Stimulated activated CD8-positive, alpha-beta memory T cell treated with anti-CD3 and anti-CD28 coated beads, Interleukin-7, amount 100 ng/mL, for 48 hours (primary cell): ENCODE measurements around the gene SRRM3.
"Not testable (repeated sequence)": the region's sequence is repeated elsewhere in the genome, so short reads cannot be mapped to it uniquely, and the experiment has no call there.

Experiments
- DNase-seq, 2 donors: peaks; one replicate each; pipeline ENCODE4 v3.0.0-alpha.2; 2020; ENCODE audit warnings: low read depth in 1 of 2; ENCODE audit errors: extremely low read depth in 1 of 2

SRRM3 gene

DNA sequence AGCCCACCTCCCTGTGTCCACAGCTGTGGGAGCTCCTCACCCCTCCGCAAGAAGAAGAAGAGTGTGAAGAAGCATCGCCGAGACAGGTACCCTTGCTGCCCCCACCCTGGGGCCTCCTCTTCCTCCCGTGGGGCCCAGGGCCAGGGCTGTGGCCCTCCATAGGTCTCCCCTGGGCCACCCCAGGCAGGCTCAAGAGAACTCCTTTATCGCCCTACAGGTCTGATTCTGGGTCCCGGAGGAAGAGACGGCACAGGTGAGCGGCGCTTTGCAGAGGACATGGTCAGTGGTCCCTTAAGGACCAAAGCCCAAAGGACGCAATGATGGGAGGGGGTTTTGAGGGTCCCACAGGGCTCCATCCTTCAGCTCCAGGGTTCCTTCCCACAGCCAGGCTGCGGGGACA is 59.6 kb downstream of the SRRM3 start:
- DNase-seq, result no peak

DNA sequence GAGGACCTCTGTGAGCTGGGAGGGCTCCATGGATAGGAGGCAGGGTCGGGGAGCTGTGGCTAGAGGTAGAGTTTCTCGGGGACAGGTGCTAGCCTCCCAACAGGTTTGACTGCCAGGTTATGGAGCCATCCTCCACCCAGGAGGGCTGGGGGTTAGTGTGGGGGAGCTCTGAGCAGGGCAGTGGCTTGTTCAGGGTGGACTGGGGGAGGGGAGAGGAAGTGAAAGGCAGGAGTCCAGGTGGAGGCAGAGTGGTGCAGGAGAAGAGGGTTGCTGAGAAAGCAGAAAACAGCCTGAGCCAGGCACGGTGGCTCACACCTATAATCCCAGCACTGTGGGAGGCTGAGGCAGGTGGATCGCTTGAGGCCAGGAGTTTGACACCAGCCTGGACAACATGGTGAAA is 60.2 kb downstream of the SRRM3 start:
- DNase-seq, result no peak

DNA sequence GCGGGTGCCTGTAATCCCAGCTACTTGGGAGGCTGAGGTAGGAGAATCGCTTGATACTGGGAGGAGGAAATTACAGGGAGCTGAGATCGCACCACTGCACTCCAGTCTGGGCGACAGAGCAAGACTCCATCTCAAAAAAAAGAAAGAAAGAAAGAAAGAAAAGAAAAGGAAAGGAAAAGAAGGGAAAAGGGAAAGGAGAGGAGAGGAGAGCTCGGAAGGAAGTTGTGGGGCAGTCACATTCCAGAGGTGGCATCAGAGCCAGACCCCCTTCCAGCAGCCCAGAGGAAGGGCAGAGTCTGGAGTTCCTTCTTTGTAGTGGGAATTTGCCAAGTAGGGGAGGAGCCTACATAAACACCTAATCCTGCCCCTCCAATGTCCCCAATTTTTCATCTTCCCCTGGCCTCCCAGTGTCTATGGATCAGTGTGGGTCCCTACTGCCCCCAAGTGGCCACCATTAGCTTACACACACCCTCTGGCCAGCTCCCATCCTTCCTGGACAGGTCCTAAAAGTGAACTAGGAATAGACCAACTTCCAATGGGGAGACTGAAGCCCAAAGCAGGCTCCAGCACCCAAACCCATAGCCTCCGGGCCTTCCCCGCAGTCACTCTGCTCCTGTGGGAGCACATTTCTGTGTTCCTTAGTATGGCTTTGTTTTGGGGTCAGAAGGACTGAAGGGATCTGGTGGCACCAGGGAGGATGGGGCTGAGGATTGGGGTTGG is 61.1 kb downstream of the SRRM3 start:
- peak in 1 of 2 donors; percentile 17 for DNase-seq

DNA sequence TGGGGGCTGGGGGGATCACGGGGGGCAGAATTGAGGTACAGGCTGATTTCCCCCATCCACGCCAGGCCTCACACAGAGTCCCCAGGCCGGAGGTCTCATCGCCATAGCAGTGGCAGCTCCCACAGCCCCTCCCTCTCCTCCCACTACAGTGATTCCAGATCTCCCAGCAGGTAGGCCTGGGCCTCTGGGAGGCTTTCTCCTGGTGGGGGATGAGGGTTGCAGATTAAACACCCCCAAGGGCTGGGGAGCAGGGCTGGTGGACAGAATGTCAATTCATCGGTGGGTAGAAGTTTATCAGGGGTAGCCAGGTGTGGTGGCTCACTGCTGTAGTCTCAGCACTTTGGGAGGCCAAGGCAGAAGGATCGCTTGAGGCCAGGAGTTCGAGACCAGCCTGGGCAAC is 63.6 kb downstream of the SRRM3 start:
- DNase-seq, result no peak

DNA sequence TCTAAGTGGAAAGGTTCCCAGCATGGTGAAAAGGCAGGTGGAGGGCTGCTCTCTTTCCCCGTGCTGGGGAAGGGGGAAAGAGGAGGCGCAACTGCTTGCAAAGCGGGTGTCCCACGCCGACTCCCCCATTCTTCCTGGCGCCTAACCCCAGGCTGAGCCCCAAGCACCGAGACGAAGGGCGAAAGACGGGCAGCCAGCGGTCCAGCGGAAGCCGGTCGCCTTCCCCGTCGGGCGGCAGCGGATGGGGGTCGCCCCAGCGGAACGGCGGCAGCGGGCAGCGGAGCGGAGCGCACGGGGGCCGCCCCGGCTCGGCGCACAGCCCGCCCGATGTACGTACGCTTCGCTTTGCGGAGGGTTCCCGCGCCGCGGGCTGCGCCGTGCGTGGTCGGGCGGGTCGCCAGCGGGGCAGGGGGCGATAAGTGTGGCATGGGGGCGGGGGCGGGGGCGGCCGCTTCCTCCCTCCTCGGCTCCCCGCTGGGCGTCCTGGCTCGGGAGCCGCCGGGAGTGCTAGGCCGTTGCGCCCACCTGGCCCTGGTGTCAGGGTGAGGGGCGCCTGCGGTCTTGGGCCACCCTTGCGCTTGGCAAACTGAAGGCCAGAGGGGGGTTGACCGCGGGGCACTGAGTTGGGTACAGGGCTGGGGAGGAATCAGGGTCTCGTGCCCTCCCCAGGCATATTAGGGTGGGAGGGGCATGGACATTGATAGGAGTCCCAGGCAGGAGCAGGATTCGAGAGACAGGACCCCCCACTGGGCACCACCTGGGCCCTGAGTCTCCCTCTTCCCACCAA is 65.6 kb downstream of the SRRM3 start:
- DNase-seq, result no peak

DNA sequence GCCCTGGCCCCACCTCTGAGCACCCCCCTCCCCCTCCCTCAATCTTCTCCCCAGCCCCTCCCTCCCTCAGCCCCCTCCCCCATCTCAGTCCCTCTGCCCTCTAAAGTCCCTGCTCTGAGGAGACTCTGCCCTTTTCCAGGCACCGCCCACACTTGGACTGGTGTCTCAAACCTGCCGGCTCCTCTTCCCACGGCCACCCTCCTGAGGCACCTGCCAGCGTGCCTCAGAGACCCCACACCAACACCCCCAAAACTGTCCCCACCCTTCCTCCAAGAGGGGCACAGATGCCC is 66.1 kb downstream of the SRRM3 start:
- no peak for DNase-seq

DNA sequence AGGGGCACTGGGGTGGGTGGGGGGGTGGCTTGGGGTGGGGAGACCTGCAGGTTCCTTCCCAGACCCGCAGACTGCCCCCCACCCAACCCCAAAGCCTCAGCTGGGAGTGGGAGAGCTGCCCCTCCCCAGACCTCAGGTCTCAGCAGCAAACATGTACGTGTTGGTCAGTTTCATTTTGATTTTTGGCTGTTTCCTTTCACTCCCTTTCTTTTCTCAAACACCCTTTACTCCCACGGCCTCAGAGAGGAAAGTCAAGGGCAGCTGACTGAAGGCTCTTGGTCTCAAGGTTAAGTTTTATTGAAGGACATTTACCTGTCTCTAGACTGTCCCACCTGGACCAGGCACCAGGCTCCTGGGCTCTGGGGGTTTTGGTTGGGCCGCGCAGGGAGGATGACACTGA is 66.7 kb downstream of the SRRM3 start:
- DNase-seq, result no peak

DNA sequence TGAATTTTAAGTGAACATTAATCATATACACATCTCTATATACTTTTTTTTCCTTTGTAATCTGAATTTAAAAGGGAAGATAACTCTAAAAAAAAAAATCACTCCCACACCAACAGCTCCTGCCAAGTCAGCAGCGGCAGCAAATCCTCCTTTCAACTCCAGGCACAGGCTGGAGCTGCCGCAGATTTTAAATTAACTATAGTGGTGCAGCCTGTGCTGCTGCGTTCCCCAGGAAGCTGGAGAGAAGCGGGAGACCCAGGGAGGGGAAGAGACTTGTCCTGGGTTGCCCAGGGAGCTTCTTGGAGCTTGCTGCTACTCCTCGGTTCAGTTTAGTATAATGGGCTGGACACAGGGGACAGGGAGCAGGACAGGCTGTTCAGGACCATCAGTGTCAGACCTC is 68.2 kb downstream of the SRRM3 start:
- DNase-seq, result no peak

DNA sequence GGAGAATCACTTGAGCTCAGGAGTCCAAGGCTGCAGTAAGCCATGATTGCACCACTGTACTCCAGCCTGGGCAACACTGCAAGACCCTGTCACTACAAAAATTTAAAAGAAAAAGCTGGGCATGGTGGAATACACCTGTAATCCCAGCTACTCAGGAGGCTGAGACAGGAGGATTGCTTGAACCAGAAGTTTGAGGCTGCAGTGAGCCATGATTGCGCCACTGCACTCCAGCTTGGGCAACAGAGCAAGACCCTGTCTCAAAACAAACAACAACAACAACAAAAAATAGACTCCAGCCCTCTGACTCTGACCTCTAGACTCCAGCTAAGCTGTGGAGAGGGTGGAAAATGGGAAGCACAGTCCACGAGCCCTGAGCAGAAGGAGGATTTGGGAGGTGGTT is 69.7 kb downstream of the SRRM3 start:
- DNase-seq, result not testable (repeated sequence)

DNA sequence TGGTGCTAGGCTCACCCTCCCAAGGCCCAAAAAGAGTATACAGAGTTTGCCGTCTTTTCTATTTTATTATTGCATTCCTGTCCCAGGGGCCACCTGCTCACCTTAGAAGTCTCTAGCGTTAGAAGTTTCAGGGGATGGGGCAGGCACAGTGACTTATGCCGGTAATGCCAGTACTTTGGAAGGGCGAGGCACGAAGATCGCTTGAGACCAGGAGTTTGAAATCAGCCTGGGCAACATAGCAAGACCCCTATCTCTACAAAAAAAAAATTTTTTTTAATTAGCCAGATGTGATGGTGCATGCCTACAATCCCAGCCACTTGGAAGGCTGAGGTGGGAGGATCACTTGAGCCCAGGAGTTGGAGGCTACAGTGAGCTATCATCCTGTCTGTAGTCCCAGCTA is 70.4 kb downstream of the SRRM3 start:
- no peak for DNase-seq

DNA sequence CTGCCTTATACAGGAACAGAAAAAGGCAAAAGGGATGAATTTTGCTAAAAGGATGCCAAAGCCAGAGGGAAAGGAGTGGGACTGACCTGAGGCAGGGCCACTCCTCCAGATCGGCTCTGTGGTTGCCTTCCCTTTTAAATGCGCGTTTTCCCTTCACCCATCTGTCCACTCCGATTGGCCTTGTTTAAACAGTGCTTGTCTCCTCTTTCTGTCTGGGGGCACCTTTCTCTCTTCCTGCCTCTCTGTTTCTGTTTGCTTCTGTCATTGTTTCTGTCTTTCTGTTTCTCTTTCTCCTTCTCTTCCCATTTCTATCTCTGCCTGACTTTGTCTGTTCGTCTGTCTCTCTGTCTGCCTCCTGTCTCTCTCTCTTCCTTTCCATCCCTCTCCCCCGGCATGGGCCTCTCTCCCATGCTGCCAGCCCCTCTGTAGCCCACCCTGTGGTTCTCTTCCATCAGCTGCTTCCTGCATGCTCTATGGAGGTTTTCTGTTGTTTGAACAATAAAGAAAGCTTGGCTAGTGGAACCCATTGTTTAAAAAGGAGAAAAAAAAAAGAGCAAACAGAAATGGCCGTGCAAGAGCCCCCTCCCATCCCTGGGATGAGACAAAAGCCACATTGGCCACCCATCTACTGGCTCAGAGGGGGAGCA is 71.3 kb downstream of the SRRM3 start:
- no peak for DNase-seq

DNA sequence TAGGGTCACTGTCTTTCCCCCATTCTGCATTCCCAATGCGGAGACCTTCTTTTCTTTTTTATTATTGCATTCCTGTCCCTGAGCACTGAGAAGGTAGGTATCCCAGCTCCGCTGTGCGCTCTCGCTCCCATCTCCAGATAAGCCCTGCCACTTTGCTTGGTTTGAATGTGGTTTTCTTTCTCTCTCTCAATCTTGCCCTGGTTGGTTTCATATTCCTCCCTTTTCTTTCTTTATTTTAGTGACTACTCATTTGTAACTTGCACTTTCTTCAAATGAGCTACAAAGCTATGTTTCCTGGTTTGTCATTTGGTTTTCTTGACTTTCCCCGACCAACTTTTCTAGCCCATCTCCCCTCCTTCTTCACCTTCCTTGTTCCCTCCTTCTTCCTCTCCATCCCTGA is 71.8 kb downstream of the SRRM3 start:
- DNase-seq, result no peak

DNA sequence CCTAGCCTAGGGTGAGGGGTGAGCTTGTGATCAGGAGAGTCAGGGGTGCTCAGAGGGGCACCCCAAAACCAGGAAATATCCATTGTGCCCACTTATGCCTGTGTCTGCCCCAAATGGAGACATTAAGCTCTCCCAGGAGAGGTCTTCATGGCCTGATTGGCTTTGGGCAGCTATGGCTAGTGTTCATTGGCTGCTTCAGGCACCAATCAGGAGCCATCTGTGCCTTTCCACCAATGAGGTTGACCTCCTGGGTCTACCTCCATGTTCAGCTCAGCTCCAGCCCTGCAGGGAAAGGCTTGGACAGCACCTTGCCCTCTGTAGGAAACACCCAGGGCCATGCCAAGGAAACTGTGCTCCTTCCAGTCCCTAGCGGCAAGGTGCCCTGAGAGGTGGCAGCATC is 76.8 kb downstream of the SRRM3 start:
- no peak for DNase-seq

DNA sequence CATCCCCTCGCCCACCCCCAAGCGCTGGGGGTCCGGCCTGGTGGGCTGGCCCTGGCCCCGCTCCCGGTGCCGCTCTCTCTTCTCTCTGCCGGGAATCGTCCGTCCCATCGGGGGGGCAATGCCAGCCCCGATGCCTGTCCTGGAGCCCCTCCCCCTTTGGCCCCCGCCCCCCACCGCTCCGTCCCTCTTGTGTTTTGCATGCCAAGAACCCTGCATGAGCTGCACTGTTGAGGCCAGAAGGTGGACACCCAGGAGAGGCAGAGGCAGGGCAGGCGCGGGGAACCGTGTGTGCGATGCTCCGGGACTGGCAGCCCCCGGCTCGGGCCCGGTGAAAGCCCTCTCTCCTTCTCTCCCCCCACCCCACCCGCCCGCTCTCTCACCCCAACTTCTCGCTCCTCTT is 78.7 kb downstream of the SRRM3 start:
- DNase-seq, result no peak

DNA sequence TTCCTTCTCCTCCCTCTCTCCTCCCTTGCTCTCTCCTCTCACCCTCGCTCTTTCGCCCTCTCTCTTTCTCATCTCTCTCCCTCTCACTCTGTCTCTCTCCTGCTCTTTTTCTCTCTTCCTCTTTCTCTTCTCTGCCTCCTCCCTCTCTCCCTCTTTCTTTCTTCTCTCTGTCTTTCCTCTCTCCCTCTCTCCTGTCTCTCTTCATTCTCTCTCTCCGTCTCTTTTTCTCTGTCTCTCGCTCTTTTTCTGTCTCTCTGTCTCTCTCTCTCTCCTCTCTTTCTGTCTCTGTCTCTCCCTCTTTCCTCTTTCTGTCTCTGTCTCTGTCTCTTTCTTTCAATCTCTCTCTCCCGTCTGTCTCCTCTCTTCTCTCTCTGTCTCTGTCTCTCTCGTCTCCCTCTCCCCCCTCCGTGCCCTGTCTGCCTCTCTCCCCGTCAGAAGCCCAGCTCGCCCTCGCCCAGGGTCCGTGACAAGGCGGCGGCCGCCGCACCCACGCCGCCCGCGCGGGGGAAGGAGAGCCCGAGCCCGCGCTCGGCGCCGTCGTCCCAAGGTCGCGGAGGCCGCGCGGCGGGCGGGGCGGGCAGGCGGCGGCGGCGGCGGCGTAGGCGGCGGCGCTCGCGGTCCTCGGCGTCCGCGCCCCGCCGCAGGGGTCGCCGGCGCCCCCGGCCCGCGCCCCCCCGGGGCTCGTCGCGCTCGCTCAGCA is 79.5 kb downstream of the SRRM3 start:
- DNase-seq, result no peak

DNA sequence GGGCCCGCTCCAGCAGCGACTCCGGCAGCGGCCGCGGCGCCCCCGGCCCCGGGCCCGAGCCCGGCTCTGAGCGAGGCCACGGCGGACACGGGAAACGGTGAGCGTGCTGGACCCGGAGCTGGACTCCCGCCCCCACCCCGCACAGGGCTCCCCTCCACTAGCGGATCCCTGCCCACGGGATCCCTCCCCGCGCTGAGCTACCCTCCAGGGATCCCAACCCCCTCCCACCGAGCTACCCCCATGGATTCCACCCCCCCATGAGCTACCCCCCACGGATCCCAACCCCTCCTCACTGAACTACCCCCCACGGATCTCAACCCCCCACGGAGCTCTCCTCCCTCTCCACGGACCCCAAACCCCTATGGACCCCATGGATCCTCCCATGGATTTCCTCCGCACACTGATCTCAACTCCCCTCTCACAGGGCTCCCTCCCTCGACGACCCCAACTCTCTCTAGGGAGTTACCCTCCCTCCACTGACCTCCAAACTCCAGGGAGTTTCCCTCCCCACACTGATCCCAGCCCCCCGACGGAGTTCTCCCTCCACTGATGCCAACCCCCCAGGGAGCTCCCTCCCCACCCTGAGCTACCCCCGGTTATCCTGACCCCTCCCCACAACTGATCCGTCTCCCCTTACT is 80.1 kb downstream of the SRRM3 start:
- no peak for DNase-seq

DNA sequence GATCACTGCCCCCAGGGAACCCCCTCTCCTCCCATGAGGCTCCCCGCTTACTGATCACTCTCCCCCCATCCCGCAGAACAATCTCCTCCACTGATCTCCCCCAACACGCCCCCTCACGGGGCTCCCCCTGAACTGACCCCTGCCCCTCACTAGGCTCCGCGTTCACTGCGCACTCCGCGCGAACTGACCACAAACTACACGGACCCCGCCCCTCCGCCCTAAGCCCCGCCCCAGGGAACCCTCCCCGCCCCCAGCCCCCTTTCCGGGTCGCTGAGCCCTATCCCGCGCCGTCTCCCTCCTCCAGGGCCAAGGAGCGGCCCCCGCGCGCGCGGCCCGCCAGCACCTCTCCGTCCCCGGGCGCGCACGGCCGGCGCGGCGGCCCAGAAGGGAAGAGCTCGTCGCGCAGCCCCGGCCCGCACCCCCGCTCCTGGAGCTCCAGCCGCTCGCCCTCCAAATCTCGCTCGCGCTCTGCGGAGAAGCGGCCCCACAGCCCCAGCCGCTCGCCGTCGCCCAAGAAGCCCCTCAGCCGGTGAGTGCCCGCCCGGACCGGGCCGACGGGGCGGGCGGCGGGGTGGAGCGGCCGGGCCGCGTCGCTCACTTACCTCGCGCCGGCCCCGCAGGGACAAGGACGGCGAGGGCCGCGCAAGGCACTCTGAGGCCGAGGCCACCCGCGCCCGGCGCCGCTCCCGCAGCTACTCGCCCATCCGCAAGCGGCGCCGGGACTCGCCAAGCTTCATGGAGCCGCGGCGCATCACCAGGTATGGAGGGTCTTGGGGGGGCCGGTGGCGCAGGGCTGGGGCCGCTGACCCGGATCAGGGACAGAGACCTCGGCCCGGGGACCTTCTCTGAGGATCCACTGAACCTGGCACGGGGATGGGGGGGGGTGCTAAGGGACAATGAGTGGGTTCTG is 80.9 kb downstream of the SRRM3 start:
- no peak for DNase-seq

DNA sequence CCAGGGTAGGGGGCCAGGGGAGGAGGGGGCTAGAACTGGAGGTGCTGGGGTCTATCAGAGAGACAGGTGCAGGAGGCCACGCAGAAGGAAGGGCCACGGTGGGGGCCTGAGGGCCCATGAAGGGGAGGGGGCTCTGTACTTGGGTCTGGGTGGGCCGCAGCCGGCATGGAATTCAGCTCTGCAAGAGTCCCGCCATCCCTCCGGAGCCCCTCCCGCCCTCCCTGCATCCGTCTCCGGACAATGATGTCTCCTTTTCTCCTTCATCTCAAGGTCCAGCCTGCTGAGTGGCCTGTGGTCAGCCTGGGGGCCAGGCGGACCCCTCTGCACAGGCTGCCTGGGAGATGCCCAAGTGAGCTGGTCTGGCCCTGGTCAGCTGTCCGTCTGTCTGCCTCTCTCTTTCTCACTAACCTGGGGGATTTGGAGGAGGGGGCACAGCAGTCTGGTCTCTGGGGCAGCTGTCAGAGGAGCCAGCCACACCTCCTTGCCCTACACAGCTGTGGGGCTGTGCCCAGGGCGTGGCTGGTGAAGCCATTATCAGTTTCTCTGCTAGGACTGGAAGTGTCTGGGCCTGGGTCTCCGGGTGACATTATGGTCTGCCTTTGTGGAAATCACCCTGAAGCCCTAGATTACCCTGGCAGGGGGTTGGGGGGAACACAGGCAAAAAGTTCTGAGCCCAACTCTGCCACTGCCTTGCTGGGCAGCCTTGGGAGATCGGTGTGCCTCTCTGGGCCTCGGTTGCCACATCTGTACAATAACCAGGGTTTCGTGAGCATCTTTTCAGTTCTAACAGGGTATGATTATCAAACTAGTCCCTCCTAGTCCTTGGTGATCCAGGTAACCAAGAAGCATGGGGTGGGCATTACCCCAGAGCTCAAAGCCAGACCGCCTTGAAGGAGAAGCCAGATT is 81.8 kb downstream of the SRRM3 start:
- no peak for DNase-seq
